Stimulated activated CD8-positive, alpha-beta memory T cell treated with anti-CD3 and anti-CD28 coated beads, Interleukin-7, amount 100 ng/mL, for 4 hours (primary cell): Measurements from ENCODE around the gene MPZL1.

Source experiments
- DNase-seq, 2 donors: peaks; one replicate each; pipeline ENCODE4 v3.0.0-alpha.2; 2020; ENCODE audit warnings: low read depth in 2 of 2

Gene MPZL1

GRCh38 chr1:167751676-167752075, 29.9 kb downstream of the MPZL1 start:
- no peak for DNase-seq

GRCh38 chr1:167752219-167752985, 30.6 kb downstream of the MPZL1 start:
- no peak for DNase-seq

- no peak for DNase-seq
These were observed 33.9 kb downstream of the MPZL1 start for GRCh38 chr1:167755654-167756053.

GRCh38 chr1:167756730-167757405, 35.1 kb downstream of the MPZL1 start:
- DNase-seq = no peak

- no peak for DNase-seq
These were observed 35.9 kb downstream of the MPZL1 start for GRCh38 chr1:167757433-167758309.

- DNase-seq = no peak
These were observed 39.6 kb downstream of the MPZL1 start for GRCh38 chr1:167761400-167761799.

GRCh38 chr1:167762061-167762746, 40.4 kb downstream of the MPZL1 start:
- no peak for DNase-seq

GRCh38 chr1:167763525-167764220, 41.9 kb downstream of the MPZL1 start:
- DNase-seq = no peak

GRCh38 chr1:167764458-167765330, 42.9 kb downstream of the MPZL1 start:
- no peak for DNase-seq

- DNase-seq = no peak
These were observed 43.7 kb downstream of the MPZL1 start for GRCh38 chr1:167765496-167765895.

- no peak for DNase-seq
These were observed 44.8 kb downstream of the MPZL1 start for GRCh38 chr1:167766538-167766937.

- DNase-seq = no peak
These were observed 46.0 kb downstream of the MPZL1 start for GRCh38 chr1:167767761-167768160.

- DNase-seq = no peak
These were observed 48.3 kb downstream of the MPZL1 start for GRCh38 chr1:167770127-167770526.

GRCh38 chr1:167772436-167772835, 50.7 kb downstream of the MPZL1 start:
- DNase-seq = no peak

- DNase-seq = no peak
These were observed 51.7 kb downstream of the MPZL1 start for GRCh38 chr1:167773516-167773915.

GRCh38 chr1:167774710-167775109, 52.9 kb downstream of the MPZL1 start:
- no peak for DNase-seq

- DNase-seq = no peak
These were observed 53.4 kb downstream of the MPZL1 start for GRCh38 chr1:167775178-167775577.

- DNase-seq = no peak
These were observed 54.4 kb downstream of the MPZL1 start for GRCh38 chr1:167776151-167776550.

GRCh38 chr1:167776616-167777268, 55.0 kb downstream of the MPZL1 start:
- no peak for DNase-seq

GRCh38 chr1:167777269-167777650, 55.5 kb downstream of the MPZL1 start:
- DNase-seq = no peak
